H1 (cell line): ENCODE measurements around the gene LRRC63. TPM values are rescaled to one million over a fixed set of nuclear protein-coding genes. Genes with fewer than 3 reads are reported as not detected.

Experiments used
- BACH1 ChIP-seq: IDR thresholded peaks from 2 replicates; pipeline ENCODE4 v1.6.1; 2012; ENCODE audit warnings: low read length, improper control_type of control experiment
- polyA plus RNA-seq, 7 experiments: library from polyadenylated mRNA; depleted of rRNA in 3 of 7; stranded (reverse) in 5 of 7; unstranded in 2 of 7; fragments of >200 nt in 5 of 7; fragments of 200-250 nt in 2 of 7; gene quantifications; 1 replicate in 5 of 7; 2 replicates in 1 of 7; 4 replicates in 1 of 7; pipeline versions ENCODE4 v1.2.1 to v1.2.3, GENCODE V29; 2011 to 2013; ENCODE audit warnings: missing spikeins in 2 of 7, mixed read lengths in 2 of 7
- total RNA-seq: library from RNA; stranded (reverse); fragmentation: NEBNext Ultra II Directional; extraction: Animal tissue kit (Norgen Biotek cat#: 25700); gene quantifications from 2 replicates; pipeline ENCODE4 v1.2.1, GENCODE V29; 2021

Gene LRRC63
- total and polyA plus RNA-seq, 2 of the 8 experiments (the other 6 are each of a cell fraction or from before 2014, with no cell fraction given) = not detected

GRCh38 chr13:46267166-46267565, 55.4 kb downstream of the LRRC63 start (continued):
- TF ChIP-seq BACH1 = no peak
